HepG2 (cell line): ENCODE measurements around the gene MDP1. TPM values are rescaled to one million over a fixed set of nuclear protein-coding genes. Genes with fewer than 3 reads are reported as not detected.

Experiments
- KDM5A ChIP-seq: fragments of 200-600 bp; sonication (generic); IDR thresholded peaks from 2 replicates; pipeline ENCODE4 v1.7.0; 2018; ENCODE audit warnings: antibody characterized with exemption, mild to moderate bottlenecking, low read length, borderline replicate concordance
- MAFF ChIP-seq: IDR thresholded peaks from 2 replicates; pipeline ENCODE4 v1.6.1; 2011; ENCODE audit warnings: low read depth, low read length, improper control_type of control experiment
- RFXAP ChIP-seq: sonication (generic); formaldehyde crosslinking; IDR thresholded peaks from 2 replicates; pipeline ENCODE4 v1.4.0; 2020; ENCODE audit warnings: missing genetic modification reagents, borderline replicate concordance
- SUZ12 ChIP-seq: fragments of 150-350 bp; IDR thresholded peaks from 2 replicates; pipeline ENCODE4 v1.6.1; 2014; ENCODE audit warnings: low read depth, low read length
- ZBTB40 ChIP-seq, 2 experiments: fragments of 450-650 bp in 1 of 2; sonication (generic) in 1 of 2; formaldehyde crosslinking in 1 of 2; IDR thresholded peaks; 2 replicates each; pipeline versions ENCODE4 v1.6.1 to v1.8.0; 2016 to 2022; ENCODE audit warnings: antibody characterized with exemption in 1 of 2, mild to moderate bottlenecking in 1 of 2, missing genetic modification reagents in 1 of 2
- ZFP36L1 ChIP-seq: sonication (generic); formaldehyde crosslinking; IDR thresholded peaks from 2 replicates; pipeline ENCODE4 v1.8.0; 2022; ENCODE audit warnings: mild to moderate bottlenecking, missing genetic modification reagents, moderate library complexity
- ZNF260 ChIP-seq: sonication (generic); formaldehyde crosslinking; IDR thresholded peaks from 2 replicates; pipeline ENCODE4 v1.4.0; 2020; ENCODE audit warnings: missing genetic modification reagents, low read depth, mild to moderate bottlenecking, borderline replicate concordance
- ZNF275 ChIP-seq: sonication (generic); formaldehyde crosslinking; IDR thresholded peaks from 2 replicates; pipeline ENCODE4 v1.8.0; 2022; ENCODE audit warnings: missing genetic modification reagents, mild to moderate bottlenecking, inconsistent platforms, borderline replicate concordance
- ZNF550 ChIP-seq: sonication (generic); formaldehyde crosslinking; IDR thresholded peaks from 2 replicates; pipeline ENCODE4 v1.4.0; 2020; ENCODE audit warnings: mild to moderate bottlenecking, missing genetic modification reagents, borderline replicate concordance
- ZNF83 ChIP-seq: sonication (generic); formaldehyde crosslinking; IDR thresholded peaks from 2 replicates; pipeline ENCODE4 v1.4.0; 2020; ENCODE audit warnings: missing genetic modification reagents, mild to moderate bottlenecking, borderline replicate concordance
- polyA plus RNA-seq, 8 experiments: library from polyadenylated mRNA; depleted of rRNA in 3 of 8; stranded (reverse) in 7 of 8; unstranded in 1 of 8; fragments of >200 nt; fragmentation: Illumina TruSeq in 4 of 8; extraction: Trizol in 4 of 8; gene quantifications; 2 replicates each; pipeline versions ENCODE4 v1.2.1 to v1.2.3, GENCODE V29; 2011 to 2016; ENCODE audit warnings: low read depth in 4 of 8, missing spikeins in 1 of 8, mixed read lengths in 1 of 8; ENCODE audit not compliant: insufficient read depth in 1 of 8
- total RNA-seq, 5 experiments: library from RNA; depleted of rRNA; stranded (reverse); fragments of >200 nt; fragmentation: Illumina TruSeq; extraction: Trizol; gene quantifications; 2 replicates each; pipeline ENCODE4 v1.2.3, GENCODE V29; 2016; ENCODE audit warnings: low read depth in 1 of 5
- TF ChIP-seq, protein P1 (sequence below): sonication (generic); formaldehyde crosslinking; IDR thresholded peaks from 2 replicates; pipeline ENCODE4 v1.8.1; 2023; ENCODE audit warnings: mild to moderate bottlenecking, inconsistent platforms, moderate library complexity, missing genetic modification reagents, borderline replicate concordance
- TF ChIP-seq, protein P2 (sequence below): sonication (generic); formaldehyde crosslinking; IDR thresholded peaks from 2 replicates; pipeline ENCODE4 v1.4.0; 2020; ENCODE audit warnings: missing genetic modification reagents

MDP1 gene
- total and polyA plus RNA-seq, 2 of the 13 experiments (the other 11 are each of a cell fraction or from before 2014, with no cell fraction given), result 44.1 to 48.7 TPM

GRCh38 chr14:24215495-24216344 lies at the start of gene MDP1 (continued):
- TF ChIP-seq, protein P1, sequence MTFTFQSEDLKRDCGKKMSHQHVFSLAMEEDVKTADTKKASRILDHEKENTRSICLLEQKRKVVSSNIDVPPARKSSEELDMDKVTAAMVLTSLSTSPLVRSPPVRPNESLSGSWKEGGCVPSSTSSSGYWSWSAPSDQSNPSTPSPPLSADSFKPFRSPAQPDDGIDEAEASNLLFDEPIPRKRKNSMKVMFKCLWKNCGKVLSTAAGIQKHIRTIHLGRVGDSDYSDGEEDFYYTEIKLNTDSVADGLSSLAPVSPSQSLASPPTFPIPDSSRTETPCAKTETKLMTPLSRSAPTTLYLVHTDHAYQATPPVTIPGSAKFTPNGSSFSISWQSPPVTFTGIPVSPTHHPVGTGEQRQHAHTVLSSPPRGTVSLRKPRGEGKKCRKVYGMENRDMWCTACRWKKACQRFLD (CRISPR knock-in tag), result peak; percentile 99; the same call in 1 of the 2 replicates
- TF ChIP-seq, protein P2, sequence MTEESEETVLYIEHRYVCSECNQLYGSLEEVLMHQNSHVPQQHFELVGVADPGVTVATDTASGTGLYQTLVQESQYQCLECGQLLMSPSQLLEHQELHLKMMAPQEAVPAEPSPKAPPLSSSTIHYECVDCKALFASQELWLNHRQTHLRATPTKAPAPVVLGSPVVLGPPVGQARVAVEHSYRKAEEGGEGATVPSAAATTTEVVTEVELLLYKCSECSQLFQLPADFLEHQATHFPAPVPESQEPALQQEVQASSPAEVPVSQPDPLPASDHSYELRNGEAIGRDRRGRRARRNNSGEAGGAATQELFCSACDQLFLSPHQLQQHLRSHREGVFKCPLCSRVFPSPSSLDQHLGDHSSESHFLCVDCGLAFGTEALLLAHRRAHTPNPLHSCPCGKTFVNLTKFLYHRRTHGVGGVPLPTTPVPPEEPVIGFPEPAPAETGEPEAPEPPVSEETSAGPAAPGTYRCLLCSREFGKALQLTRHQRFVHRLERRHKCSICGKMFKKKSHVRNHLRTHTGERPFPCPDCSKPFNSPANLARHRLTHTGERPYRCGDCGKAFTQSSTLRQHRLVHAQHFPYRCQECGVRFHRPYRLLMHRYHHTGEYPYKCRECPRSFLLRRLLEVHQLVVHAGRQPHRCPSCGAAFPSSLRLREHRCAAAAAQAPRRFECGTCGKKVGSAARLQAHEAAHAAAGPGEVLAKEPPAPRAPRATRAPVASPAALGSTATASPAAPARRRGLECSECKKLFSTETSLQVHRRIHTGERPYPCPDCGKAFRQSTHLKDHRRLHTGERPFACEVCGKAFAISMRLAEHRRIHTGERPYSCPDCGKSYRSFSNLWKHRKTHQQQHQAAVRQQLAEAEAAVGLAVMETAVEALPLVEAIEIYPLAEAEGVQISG, result peak; percentile 100
- peak; percentile 97 for TF ChIP-seq ZNF275 (CRISPR knock-in tag)
- no peak for TF ChIP-seq ZBTB40 (IDR thresholded peaks at IDR 0.05)
- TF ChIP-seq ZBTB40 (CRISPR knock-in tag; IDR thresholded peaks at IDR 0.05), result peak; percentile 92
- no peak for TF ChIP-seq SUZ12
- peak; percentile 98 for TF ChIP-seq RFXAP
- TF ChIP-seq ZNF260 (CRISPR knock-in tag), result 0 out of 2 replicates have a peak, but pooled peaks have one; percentile 76
- peak; percentile 73 for TF ChIP-seq ZNF550 (CRISPR knock-in tag)
- peak; percentile 99 for TF ChIP-seq ZFP36L1 (CRISPR knock-in tag)
- TF ChIP-seq MAFF, result no peak
- TF ChIP-seq KDM5A, result peak; percentile 93
- peak; percentile 99 for TF ChIP-seq ZNF83
